WTC11 (cell line): ENCODE data around the gene HHIPL1. TPM values are rescaled to one million over a fixed set of nuclear protein-coding genes. Genes with fewer than 3 reads are reported as not detected.

Experiments
- ATAC-seq: fragments of 200-7000 bp; cut with Tn5 transposase; 2 replicates; pipeline ENCODE4 v1.10.0; 2021; ENCODE audit warnings: mild to moderate bottlenecking, moderate library complexity
- CTCF ChIA-PET: fragments of 300-600 bp; sonication (Branson Sonifier 250); formaldehyde crosslinking; loops from one replicate; lab custom pipeline; 2021; ENCODE audit warnings: antibody characterized with exemption; lab: Charles Lee
- POLR2A ChIA-PET: fragments of 350-600 bp; sonication (Branson Sonifier 250); formaldehyde crosslinking; loops from one replicate; lab custom pipeline; 2021; ENCODE audit warnings: antibody characterized with exemption; lab: Charles Lee
- DNase-seq: peaks from one replicate; pipeline ENCODE4 v3.0.0; 2021; ENCODE audit warnings: low spot score
- H3K27ac Mint-ChIP-seq: 2 replicates; pipeline ENCODE4 v1.8.0; 2021; ENCODE audit warnings: mixed read lengths
- H3K27me3 Mint-ChIP-seq: 2 replicates; pipeline ENCODE4 v1.8.0; 2021; ENCODE audit warnings: low read depth, mild to moderate bottlenecking, moderate library complexity, mixed read lengths
- H3K36me3 Mint-ChIP-seq: 2 replicates; pipeline ENCODE4 v1.8.0; 2021; ENCODE audit warnings: mixed read lengths
- H3K4me1 Mint-ChIP-seq: 2 replicates; pipeline ENCODE4 v1.8.0; 2022; ENCODE audit warnings: mixed read lengths
- H3K4me3 Mint-ChIP-seq: 2 replicates; pipeline ENCODE4 v1.8.0; 2021; ENCODE audit warnings: mild to moderate bottlenecking, moderate library complexity, mixed read lengths
- H3K9me3 Mint-ChIP-seq: 2 replicates; pipeline ENCODE4 v1.8.0; 2021; ENCODE audit warnings: mixed read lengths
- CREM ChIP-seq: sonication (generic); formaldehyde crosslinking; IDR thresholded peaks from 2 replicates; pipeline ENCODE4 v1.8.1; 2022; ENCODE audit warnings: mild to moderate bottlenecking, missing genetic modification reagents, moderate library complexity
- E2F5 ChIP-seq: sonication (generic); formaldehyde crosslinking; IDR thresholded peaks from 2 replicates; pipeline ENCODE4 v1.8.1; 2022; ENCODE audit warnings: mild to moderate bottlenecking, moderate library complexity, missing genetic modification reagents
- ESRRA ChIP-seq: sonication (generic); formaldehyde crosslinking; IDR thresholded peaks from 2 replicates; pipeline ENCODE4 v1.8.1; 2022; ENCODE audit warnings: mild to moderate bottlenecking, missing genetic modification reagents, borderline replicate concordance
- ETV6 ChIP-seq: sonication (generic); formaldehyde crosslinking; IDR thresholded peaks from 2 replicates; pipeline ENCODE4 v1.8.1; 2022; ENCODE audit warnings: mild to moderate bottlenecking, missing genetic modification reagents
- HMGXB4 ChIP-seq: sonication (generic); formaldehyde crosslinking; IDR thresholded peaks from 2 replicates; pipeline ENCODE4 v1.8.1; 2023; ENCODE audit warnings: mild to moderate bottlenecking, moderate library complexity, missing genetic modification reagents
- IRF2 ChIP-seq: sonication (generic); formaldehyde crosslinking; IDR thresholded peaks from 2 replicates; pipeline ENCODE4 v1.8.0; 2022; ENCODE audit warnings: low read depth, missing genetic modification reagents, borderline replicate concordance
- JAZF1 ChIP-seq: fragments of 250-450 bp; sonication (Bioruptor Pico); IDR thresholded peaks from 2 replicates; pipeline ENCODE4 v1.9.0; 2021; ENCODE audit warnings: moderate library complexity, mild to moderate bottlenecking, inconsistent platforms
- NFYB ChIP-seq: sonication (generic); formaldehyde crosslinking; conservative IDR thresholded peaks from 2 replicates; pipeline ENCODE4 v1.8.0; 2022; ENCODE audit warnings: low read depth, missing genetic modification reagents
- NR1H2 ChIP-seq: sonication (generic); formaldehyde crosslinking; IDR thresholded peaks from 2 replicates; pipeline ENCODE4 v1.9.0; 2021; ENCODE audit warnings: mild to moderate bottlenecking, moderate library complexity, missing genetic modification reagents
- OVOL2 ChIP-seq: fragments of 250-450 bp; sonication (Bioruptor Pico); IDR thresholded peaks from 2 replicates; pipeline ENCODE4 v1.9.0; 2021; ENCODE audit warnings: mild to moderate bottlenecking, borderline replicate concordance
- PREB ChIP-seq: sonication (generic); formaldehyde crosslinking; IDR thresholded peaks from 2 replicates; pipeline ENCODE4 v1.8.1; 2022; ENCODE audit warnings: mild to moderate bottlenecking, missing genetic modification reagents, moderate library complexity, borderline replicate concordance
- SP1 ChIP-seq: sonication (generic); formaldehyde crosslinking; conservative IDR thresholded peaks from 2 replicates; pipeline ENCODE4 v1.8.1; 2022; ENCODE audit warnings: missing genetic modification reagents
- total RNA-seq: library from RNA; stranded (reverse); gene quantifications from 3 replicates; pipeline ENCODE4 v1.2.3, GENCODE V29; 2021
- TF ChIP-seq, protein P1 (sequence below): sonication (generic); formaldehyde crosslinking; IDR thresholded peaks from 2 replicates; pipeline ENCODE4 v1.8.1; 2022; ENCODE audit warnings: low read depth, mild to moderate bottlenecking, moderate library complexity, missing genetic modification reagents, borderline replicate concordance
- TF ChIP-seq, protein P2 (sequence below): fragments of 250-450 bp; sonication (Bioruptor Pico); IDR thresholded peaks from 2 replicates; pipeline ENCODE4 v1.9.0; 2021; ENCODE audit warnings: mild to moderate bottlenecking, borderline replicate concordance
- TF ChIP-seq, protein P3 (sequence below): fragments of 250-450 bp; sonication (Bioruptor Pico); IDR thresholded peaks from 2 replicates; pipeline ENCODE4 v1.9.0; 2021; ENCODE audit warnings: mild to moderate bottlenecking
- TF ChIP-seq, protein P4 (sequence below): fragments of 250-450 bp; sonication (Bioruptor Pico); conservative IDR thresholded peaks from 2 replicates; pipeline ENCODE4 v1.9.0; 2021; ENCODE audit warnings: mild to moderate bottlenecking

HHIPL1 gene
- total RNA-seq, 1 experiment from 2014 or later = 1.5 TPM

DNA sequence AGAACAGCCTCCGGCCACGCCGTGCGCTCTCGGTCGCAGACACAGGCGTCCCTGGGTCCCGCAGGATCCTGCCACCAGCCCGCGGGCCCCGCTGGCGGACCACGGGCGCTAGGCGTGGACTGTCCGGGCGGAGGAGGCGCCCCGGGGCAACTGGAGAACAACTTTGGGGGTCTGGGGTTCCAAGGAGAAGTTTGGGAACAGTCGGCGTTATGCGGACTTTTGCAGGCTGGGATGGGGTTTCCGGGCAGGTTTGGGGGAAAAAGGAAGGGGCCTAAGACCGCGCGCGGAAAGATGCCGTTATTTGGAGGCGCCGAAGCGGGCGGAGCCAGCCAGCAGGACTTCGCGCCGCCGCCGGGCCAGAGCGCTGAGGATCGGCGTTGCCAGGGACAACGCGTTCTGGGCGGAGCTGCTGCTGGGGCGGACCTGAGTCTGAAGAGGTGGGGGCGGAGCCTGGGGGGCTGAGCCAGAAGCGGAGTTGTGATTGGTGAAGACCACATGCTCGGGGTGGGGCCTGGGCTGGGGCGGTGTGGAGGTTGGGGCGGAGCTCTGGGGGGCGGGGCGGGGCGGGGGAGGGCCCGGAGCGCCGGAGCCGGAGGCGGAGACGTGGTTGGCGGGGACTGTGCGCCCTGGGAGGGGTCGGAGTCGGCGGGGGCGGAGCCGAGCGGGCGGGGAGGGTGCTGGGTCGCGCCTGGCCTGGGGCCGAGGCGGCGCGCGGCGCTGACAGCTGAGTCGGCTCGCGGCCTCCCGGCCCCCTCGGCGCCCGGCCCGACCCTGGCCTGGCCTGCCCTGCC is 38.9 kb downstream of the HHIPL1 start, which contains the start of gene CYP46A1:
CYP46A1 (plus strand) TSS at position 680 of the 791 bp plus-strand sequence. CDS start 120 bp downstream, outside the sequence.
- DNase-seq (peak; percentile 100), ATAC-seq (peak; percentile 92)
- Mint-ChIP-seq H3K36me3 (no peaks in the 10 kb centered on the region; the same call in 1 of the 2 replicates), H3K27ac (no peak within 1 kb of the TSS), H3K27me3 (peaks cover 7% of the 10 kb centered on the region), H3K4me1 (peaks cover 26% of the 10 kb centered on the region), H3K9me3 (peaks cover 8% of the 10 kb centered on the region), H3K4me3 (peak within 1 kb of the TSS; percentile 79)
- CTCF ChIA-PET = interaction anchor here (0.6 to 1.5 kb wide), 35 partner anchors 10 to 471 kb away, joined by 3 to 13 read pairs (median 4); partner anchors contain the start of gene EML1
- POLR2A ChIA-PET = interaction anchor here (0.6 to 1.0 kb wide), 3 partner anchors 116 to 298 kb away, joined by 3 to 4 read pairs (median 3); no protein-coding TSS in a partner anchor
- TF ChIP-seq OVOL2 = no peak
- peak; percentile 94 for TF ChIP-seq CREM
- TF ChIP-seq, protein P1, sequence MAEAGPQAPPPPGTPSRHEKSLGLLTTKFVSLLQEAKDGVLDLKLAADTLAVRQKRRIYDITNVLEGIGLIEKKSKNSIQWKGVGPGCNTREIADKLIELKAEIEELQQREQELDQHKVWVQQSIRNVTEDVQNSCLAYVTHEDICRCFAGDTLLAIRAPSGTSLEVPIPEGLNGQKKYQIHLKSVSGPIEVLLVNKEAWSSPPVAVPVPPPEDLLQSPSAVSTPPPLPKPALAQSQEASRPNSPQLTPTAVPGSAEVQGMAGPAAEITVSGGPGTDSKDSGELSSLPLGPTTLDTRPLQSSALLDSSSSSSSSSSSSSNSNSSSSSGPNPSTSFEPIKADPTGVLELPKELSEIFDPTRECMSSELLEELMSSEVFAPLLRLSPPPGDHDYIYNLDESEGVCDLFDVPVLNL (CRISPR knock-in tag) = no peak
- TF ChIP-seq HMGXB4 = peak; percentile 44; the same call in 1 of the 2 replicates
- TF ChIP-seq, protein P2, sequence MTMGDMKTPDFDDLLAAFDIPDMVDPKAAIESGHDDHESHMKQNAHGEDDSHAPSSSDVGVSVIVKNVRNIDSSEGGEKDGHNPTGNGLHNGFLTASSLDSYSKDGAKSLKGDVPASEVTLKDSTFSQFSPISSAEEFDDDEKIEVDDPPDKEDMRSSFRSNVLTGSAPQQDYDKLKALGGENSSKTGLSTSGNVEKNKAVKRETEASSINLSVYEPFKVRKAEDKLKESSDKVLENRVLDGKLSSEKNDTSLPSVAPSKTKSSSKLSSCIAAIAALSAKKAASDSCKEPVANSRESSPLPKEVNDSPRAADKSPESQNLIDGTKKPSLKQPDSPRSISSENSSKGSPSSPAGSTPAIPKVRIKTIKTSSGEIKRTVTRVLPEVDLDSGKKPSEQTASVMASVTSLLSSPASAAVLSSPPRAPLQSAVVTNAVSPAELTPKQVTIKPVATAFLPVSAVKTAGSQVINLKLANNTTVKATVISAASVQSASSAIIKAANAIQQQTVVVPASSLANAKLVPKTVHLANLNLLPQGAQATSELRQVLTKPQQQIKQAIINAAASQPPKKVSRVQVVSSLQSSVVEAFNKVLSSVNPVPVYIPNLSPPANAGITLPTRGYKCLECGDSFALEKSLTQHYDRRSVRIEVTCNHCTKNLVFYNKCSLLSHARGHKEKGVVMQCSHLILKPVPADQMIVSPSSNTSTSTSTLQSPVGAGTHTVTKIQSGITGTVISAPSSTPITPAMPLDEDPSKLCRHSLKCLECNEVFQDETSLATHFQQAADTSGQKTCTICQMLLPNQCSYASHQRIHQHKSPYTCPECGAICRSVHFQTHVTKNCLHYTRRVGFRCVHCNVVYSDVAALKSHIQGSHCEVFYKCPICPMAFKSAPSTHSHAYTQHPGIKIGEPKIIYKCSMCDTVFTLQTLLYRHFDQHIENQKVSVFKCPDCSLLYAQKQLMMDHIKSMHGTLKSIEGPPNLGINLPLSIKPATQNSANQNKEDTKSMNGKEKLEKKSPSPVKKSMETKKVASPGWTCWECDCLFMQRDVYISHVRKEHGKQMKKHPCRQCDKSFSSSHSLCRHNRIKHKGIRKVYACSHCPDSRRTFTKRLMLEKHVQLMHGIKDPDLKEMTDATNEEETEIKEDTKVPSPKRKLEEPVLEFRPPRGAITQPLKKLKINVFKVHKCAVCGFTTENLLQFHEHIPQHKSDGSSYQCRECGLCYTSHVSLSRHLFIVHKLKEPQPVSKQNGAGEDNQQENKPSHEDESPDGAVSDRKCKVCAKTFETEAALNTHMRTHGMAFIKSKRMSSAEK = no peak
- TF ChIP-seq, protein P3, sequence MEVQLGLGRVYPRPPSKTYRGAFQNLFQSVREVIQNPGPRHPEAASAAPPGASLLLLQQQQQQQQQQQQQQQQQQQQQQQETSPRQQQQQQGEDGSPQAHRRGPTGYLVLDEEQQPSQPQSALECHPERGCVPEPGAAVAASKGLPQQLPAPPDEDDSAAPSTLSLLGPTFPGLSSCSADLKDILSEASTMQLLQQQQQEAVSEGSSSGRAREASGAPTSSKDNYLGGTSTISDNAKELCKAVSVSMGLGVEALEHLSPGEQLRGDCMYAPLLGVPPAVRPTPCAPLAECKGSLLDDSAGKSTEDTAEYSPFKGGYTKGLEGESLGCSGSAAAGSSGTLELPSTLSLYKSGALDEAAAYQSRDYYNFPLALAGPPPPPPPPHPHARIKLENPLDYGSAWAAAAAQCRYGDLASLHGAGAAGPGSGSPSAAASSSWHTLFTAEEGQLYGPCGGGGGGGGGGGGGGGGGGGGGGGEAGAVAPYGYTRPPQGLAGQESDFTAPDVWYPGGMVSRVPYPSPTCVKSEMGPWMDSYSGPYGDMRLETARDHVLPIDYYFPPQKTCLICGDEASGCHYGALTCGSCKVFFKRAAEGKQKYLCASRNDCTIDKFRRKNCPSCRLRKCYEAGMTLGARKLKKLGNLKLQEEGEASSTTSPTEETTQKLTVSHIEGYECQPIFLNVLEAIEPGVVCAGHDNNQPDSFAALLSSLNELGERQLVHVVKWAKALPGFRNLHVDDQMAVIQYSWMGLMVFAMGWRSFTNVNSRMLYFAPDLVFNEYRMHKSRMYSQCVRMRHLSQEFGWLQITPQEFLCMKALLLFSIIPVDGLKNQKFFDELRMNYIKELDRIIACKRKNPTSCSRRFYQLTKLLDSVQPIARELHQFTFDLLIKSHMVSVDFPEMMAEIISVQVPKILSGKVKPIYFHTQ = no peak
- no peak for TF ChIP-seq ESRRA (CRISPR knock-in tag)
- TF ChIP-seq, protein P4, sequence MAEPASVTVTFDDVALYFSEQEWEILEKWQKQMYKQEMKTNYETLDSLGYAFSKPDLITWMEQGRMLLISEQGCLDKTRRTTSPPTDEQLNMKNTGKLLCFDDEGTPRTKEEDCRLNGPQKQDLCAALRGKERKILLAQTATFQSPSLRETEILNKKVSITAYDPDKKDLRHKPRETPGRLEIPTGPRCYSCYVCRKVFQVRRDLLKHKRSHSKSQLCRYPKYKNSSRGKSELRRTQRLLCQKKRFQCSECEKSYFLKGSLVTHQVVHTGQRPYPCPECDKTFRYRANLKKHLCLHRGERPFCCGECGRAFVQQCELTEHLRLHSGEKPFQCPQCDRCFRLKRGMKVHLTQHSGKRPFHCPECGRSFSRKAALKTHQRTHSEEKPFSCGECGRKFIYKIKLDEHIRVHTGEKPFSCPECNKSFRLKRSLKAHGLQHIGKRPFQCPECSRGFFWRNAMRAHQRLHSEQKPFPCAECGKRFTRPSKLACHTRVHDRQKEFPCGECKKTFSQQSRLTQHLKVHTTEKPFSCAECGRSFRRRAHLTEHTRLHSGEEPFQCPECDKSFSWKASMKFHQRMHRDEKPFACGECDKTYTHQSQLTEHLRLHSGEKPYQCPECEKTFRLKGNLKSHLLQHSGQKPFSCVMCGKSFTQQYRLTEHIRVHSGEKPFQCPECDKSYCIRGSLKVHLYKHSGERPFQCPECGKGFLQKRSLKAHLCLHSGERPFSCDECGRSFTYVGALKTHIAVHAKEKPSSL (CRISPR knock-in tag) = no peak
- TF ChIP-seq ETV6 (CRISPR knock-in tag) = peak; percentile 51; the same call in 1 of the 2 replicates
- TF ChIP-seq IRF2 (CRISPR knock-in tag) = no peak
- TF ChIP-seq NR1H2 (CRISPR knock-in tag) = no peak
- no peak for TF ChIP-seq JAZF1 (CRISPR knock-in tag)
- no peak for TF ChIP-seq PREB (CRISPR knock-in tag)
- no peak; the same call in 1 of the 2 replicates for TF ChIP-seq E2F5 (CRISPR knock-in tag)
- peak; percentile 83 for TF ChIP-seq SP1
- no peak for TF ChIP-seq NFYB (CRISPR knock-in tag)
